Measurements from ENCODE around the gene RAD51B. TPM values are rescaled to one million over a fixed set of nuclear protein-coding genes. Genes with fewer than 3 reads are reported as not detected.
A peak's percentile ranks its signal among the peaks of the same experiment; 100 is the strongest.

The RAD51B gene
- total RNA-seq, 1 experiment from 2014 or later, result 20.0 TPM

- Histone ChIP-seq H3K4me2 (ENCODE audit: low read length) (peak overlapping the region; percentile 63), H3K27me3 (ENCODE audit: insufficient read depth, low read length) (no peaks in the 10 kb centered on the region), H3K27ac (ENCODE audit: low read depth, low read length) (no peak overlapping the region), H2AFZ (ENCODE audit: low read depth, low read length, poor library complexity, severe bottlenecking) (peak overlapping the region; percentile 23), H4K20me1 (ENCODE audit: insufficient read depth) (no peaks in the 10 kb centered on the region), H3K4me1 (ENCODE audit: control insufficient read depth in 1 of 2, insufficient read depth in 2 of 2, low read length in 2 of 2) (peaks cover 27 to 47% of the 10 kb centered on the region in 2 experiments), H3K36me3 (ENCODE audit: control insufficient read depth in 1 of 2, insufficient read depth in 2 of 2, low read length in 2 of 2) (no peaks in the 10 kb centered on the region), H3K9me2 (ENCODE audit: insufficient read depth) (no peaks in the 10 kb centered on the region), H3K4me3 (replicated peaks in 1 of 2; ENCODE audit: low read depth in 1 of 2, low read length in 2 of 2) (no peak overlapping the region), H3K9ac (ENCODE audit: low read length) (peak overlapping the region; percentile 9; the same call in 1 of the 2 replicates), H3K9me3 (ENCODE audit: control insufficient read depth in 1 of 2, insufficient read depth in 1 of 2, low read depth in 1 of 2, low read length in 2 of 2) (no peaks in the 10 kb centered on the region; a peak in 1 of 4 replicates), H3K79me2 (ENCODE audit: insufficient read depth, low read length) (no peaks in the 10 kb centered on the region)
- ChIA-PET POLR2A (no interaction called here), RAD21 (ENCODE audit: low non-redundant PET in 1 of 2, low total read pairs in 2 of 2, uncharacterized antibody in 2 of 2, unreplicated experiment in 2 of 2) (no interaction called here), CTCF (interaction anchor here (0.9 kb wide), 1 partner anchor 122 kb away, joined by 3 read pairs; no protein-coding TSS in a partner anchor)
- peak; percentile 55; the same call in 1 of the 2 replicates for TF ChIP-seq JUND (IDR thresholded peaks at IDR 0.05)
- no peak for TF ChIP-seq EZH2 (IDR thresholded peaks at IDR 0.05)
- TF ChIP-seq YY1 (IDR thresholded peaks at IDR 0.05; ENCODE audit: extremely low read depth, insufficient replicate concordance, low read depth, low read length), result no peak
- TF ChIP-seq POLR2AphosphoS5 (IDR thresholded peaks at IDR 0.05; ENCODE audit: low read depth, low read length), result 0 out of 2 replicates have a peak, but pooled peaks have one; percentile 25
- TF ChIP-seq FOSL1 (IDR thresholded peaks at IDR 0.05; ENCODE audit: low read depth), result peak; percentile 65; the same call in 1 of the 2 replicates
- no peak for DNase-seq (ENCODE audit: low read depth, low spot score)
- BruUV-seq (replicated peaks), result no TSS peak
- peak; percentile 67 for ATAC-seq
- intact Hi-C loops (cut with micrococcal nuclease), result no loop called here
Measured at GRCh38 chr14:68703093-68703492, 883.5 kb downstream of the RAD51B start.

- H3K9ac ChIP-seq (ENCODE audit: low read length), result no peak overlapping the region
- no peak overlapping the region for H3K27ac ChIP-seq (ENCODE audit: low read depth, low read length)
- H3K4me2 ChIP-seq (ENCODE audit: low read length), result peak overlapping the region; percentile 10; the same call in 1 of the 2 replicates
- no peaks in the 10 kb centered on the region; a peak in 1 of 4 replicates for H3K9me3 ChIP-seq (ENCODE audit: control insufficient read depth in 1 of 2, insufficient read depth in 1 of 2, low read depth in 1 of 2, low read length in 2 of 2)
- H4K20me1 ChIP-seq (ENCODE audit: insufficient read depth), result no peaks in the 10 kb centered on the region
- ATAC-seq (no peak), DNase-seq (ENCODE audit: low read depth, low spot score) (no peak)
- ChIA-PET CTCF (no interaction called here), POLR2A (no interaction called here), RAD21 (ENCODE audit: low non-redundant PET in 1 of 2, low total read pairs in 2 of 2, uncharacterized antibody in 2 of 2, unreplicated experiment in 2 of 2) (no interaction called here)
- no peaks in the 10 kb centered on the region for H3K36me3 ChIP-seq (ENCODE audit: control insufficient read depth in 1 of 2, insufficient read depth in 2 of 2, low read length in 2 of 2)
- intact Hi-C loops (cut with micrococcal nuclease), result no loop called here
- TF ChIP-seq, protein P1, sequence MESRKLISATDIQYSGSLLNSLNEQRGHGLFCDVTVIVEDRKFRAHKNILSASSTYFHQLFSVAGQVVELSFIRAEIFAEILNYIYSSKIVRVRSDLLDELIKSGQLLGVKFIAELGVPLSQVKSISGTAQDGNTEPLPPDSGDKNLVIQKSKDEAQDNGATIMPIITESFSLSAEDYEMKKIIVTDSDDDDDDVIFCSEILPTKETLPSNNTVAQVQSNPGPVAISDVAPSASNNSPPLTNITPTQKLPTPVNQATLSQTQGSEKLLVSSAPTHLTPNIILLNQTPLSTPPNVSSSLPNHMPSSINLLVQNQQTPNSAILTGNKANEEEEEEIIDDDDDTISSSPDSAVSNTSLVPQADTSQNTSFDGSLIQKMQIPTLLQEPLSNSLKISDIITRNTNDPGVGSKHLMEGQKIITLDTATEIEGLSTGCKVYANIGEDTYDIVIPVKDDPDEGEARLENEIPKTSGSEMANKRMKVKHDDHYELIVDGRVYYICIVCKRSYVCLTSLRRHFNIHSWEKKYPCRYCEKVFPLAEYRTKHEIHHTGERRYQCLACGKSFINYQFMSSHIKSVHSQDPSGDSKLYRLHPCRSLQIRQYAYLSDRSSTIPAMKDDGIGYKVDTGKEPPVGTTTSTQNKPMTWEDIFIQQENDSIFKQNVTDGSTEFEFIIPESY (IDR thresholded peaks at IDR 0.05; ENCODE audit: extremely low read depth, insufficient replicate concordance, low read length), result no peak
- TF ChIP-seq FOSL1 (IDR thresholded peaks at IDR 0.05; ENCODE audit: low read depth), result no peak
- no peak for TF ChIP-seq ATF3 (IDR thresholded peaks at IDR 0.05)
- TF ChIP-seq POLR2AphosphoS5 (IDR thresholded peaks at IDR 0.05; ENCODE audit: low read depth, low read length), result no peak
- no peak for TF ChIP-seq SP1 (IDR thresholded peaks at IDR 0.05; ENCODE audit: low read depth)
- H3K4me1 ChIP-seq (ENCODE audit: control insufficient read depth in 1 of 2, insufficient read depth in 2 of 2, low read length in 2 of 2), result peaks cover 27 to 47% of the 10 kb centered on the region in 2 experiments
- H3K79me2 ChIP-seq (ENCODE audit: insufficient read depth, low read length), result no peaks in the 10 kb centered on the region
- H3K9me2 ChIP-seq (ENCODE audit: insufficient read depth), result no peaks in the 10 kb centered on the region
- H3K27me3 ChIP-seq (ENCODE audit: insufficient read depth, low read length), result no peaks in the 10 kb centered on the region
- BruUV-seq (replicated peaks), result no TSS peak
- no peak overlapping the region for H2AFZ ChIP-seq (ENCODE audit: low read depth, low read length, poor library complexity, severe bottlenecking)
- no peak overlapping the region for H3K4me3 ChIP-seq (replicated peaks in 1 of 2; ENCODE audit: low read depth in 1 of 2, low read length in 2 of 2)
Measured at GRCh38 chr14:68704736-68705720, 885.4 kb downstream of the RAD51B start.

Data from HCT116 (cell line).